ENCODE results near the gene RBM39. TPM values are rescaled to one million over a fixed set of nuclear protein-coding genes. Genes with fewer than 3 reads are reported as not detected.

Gene RBM39
- total and polyA plus RNA-seq, 9 of the 15 experiments (the other 6 are each of a cell fraction or from before 2014, with no cell fraction given), result 143 to 319 (median 228) TPM

GRCh38 chr20:35664466-35665206 is 77.4 kb downstream of the RBM39 start, which contains the start of the genes CPNE1 and RBM12 (continued):
- TF ChIP-seq ZBTB11 (CRISPR knock-in tag; IDR thresholded peaks at IDR 0.05) (peak in 1 of 3 experiments; percentile 49; a peak in 1 of 6 replicates), PTBP1 (IDR thresholded peaks at IDR 0.05; ENCODE audit: low read depth, low read length) (no peak), ETV1 (tag; conservative IDR thresholded peaks at IDR 0.05; ENCODE audit: low read depth) (peak; percentile 80), ZNF780A (CRISPR knock-in tag; IDR thresholded peaks at IDR 0.05) (no peak)
